Nucleus accumbens (tissue), 56 donors: ENCODE data around the gene PRDM16.

ENCODE experiments used
- DNase-seq, 56 donors: peaks; one replicate each; lab custom pipeline; 2025; lab: John Stamatoyannopoulos, UW

PRDM16 gene

GRCh38 chr1:3423245-3423829 lies 354.3 kb downstream of the PRDM16 start:
- DNase-seq, result peak in 44 of 56 donors; percentile 11 to 81 (median 44)

- peak in 1 of 56 donors; percentile 61 for DNase-seq
These were observed 355.1 kb downstream of the PRDM16 start for GRCh38 chr1:3423896-3424611.

GRCh38 chr1:3425486-3426215 lies 356.6 kb downstream of the PRDM16 start:
- no peak for DNase-seq

GRCh38 chr1:3426956-3427535 lies 358.0 kb downstream of the PRDM16 start:
- DNase-seq, result no peak

GRCh38 chr1:3427711-3428704 lies 359.0 kb downstream of the PRDM16 start:
- no peak for DNase-seq

GRCh38 chr1:3428899-3429298 lies 359.9 kb downstream of the PRDM16 start:
- DNase-seq, result peak in 1 of 56 donors; percentile 19

- DNase-seq, result no peak
These were observed 360.3 kb downstream of the PRDM16 start for GRCh38 chr1:3429320-3429719.

- no peak for DNase-seq
These were observed 360.8 kb downstream of the PRDM16 start for GRCh38 chr1:3429766-3430165.

GRCh38 chr1:3430406-3430805 lies 361.4 kb downstream of the PRDM16 start:
- DNase-seq, result no peak

- no peak for DNase-seq
These were observed 361.8 kb downstream of the PRDM16 start for GRCh38 chr1:3430820-3431219.

- DNase-seq, result peak in 1 of 56 donors; percentile 14
These were observed 362.3 kb downstream of the PRDM16 start for GRCh38 chr1:3431266-3431665.

GRCh38 chr1:3431686-3432085 lies 362.7 kb downstream of the PRDM16 start:
- DNase-seq, result no peak

GRCh38 chr1:3432306-3432705 lies 363.3 kb downstream of the PRDM16 start:
- DNase-seq, result no peak

- no peak for DNase-seq
These were observed 364.1 kb downstream of the PRDM16 start for GRCh38 chr1:3433076-3433475.

- no peak for DNase-seq
These were observed 364.8 kb downstream of the PRDM16 start for GRCh38 chr1:3433596-3434320.

- DNase-seq, result no peak
These were observed 365.6 kb downstream of the PRDM16 start for GRCh38 chr1:3434406-3435110.

GRCh38 chr1:3435666-3436065 lies 366.7 kb downstream of the PRDM16 start:
- no peak for DNase-seq

GRCh38 chr1:3436451-3436850 lies 367.4 kb downstream of the PRDM16 start:
- DNase-seq, result no peak

GRCh38 chr1:3436901-3437300 lies 367.9 kb downstream of the PRDM16 start:
- DNase-seq, result no peak
